BE2C (cell line): Measurements from ENCODE around the gene DTX3.

Experiments used
- DNase-seq: peaks from one replicate; pipeline ENCODE4 v3.0.0-alpha.2; 2020
- H3K27me3 ChIP-seq: fragments of 250-450 bp; sonication (Bioruptor Pico); 2 replicates; pipeline ENCODE4 v1.5.1; 2020; ENCODE audit warnings: mild to moderate bottlenecking
- H3K36me3 ChIP-seq: fragments of 250-450 bp; sonication (Bioruptor Pico); 2 replicates; pipeline ENCODE4 v1.5.1; 2020; ENCODE audit warnings: mild to moderate bottlenecking
- H3K4me1 ChIP-seq: fragments of 250-450 bp; sonication (Bioruptor Pico); 2 replicates; pipeline ENCODE4 v1.5.1; 2020
- H3K4me3 ChIP-seq: 2 replicates; pipeline ENCODE4 v1.5.1; 2011; ENCODE audit warnings: low read depth, low read length
- H3K9me3 ChIP-seq: fragments of 250-450 bp; sonication (Bioruptor Pico); 2 replicates; pipeline ENCODE4 v1.5.1; 2020
- CTCF ChIP-seq: IDR thresholded peaks from 2 replicates; pipeline ENCODE4 v1.5.1; 2012; ENCODE audit warnings: mild to moderate bottlenecking, low read depth, low read length

Gene DTX3

GRCh38 chr12:57607958-57608663 is 3.5 kb downstream of the DTX3 start:
- DNase-seq, result no peak
- H3K4me1 ChIP-seq, result peaks cover 14% of the 10 kb centered on the region
- no peaks in the 10 kb centered on the region for H3K9me3 ChIP-seq
- no peaks in the 10 kb centered on the region for H3K27me3 ChIP-seq
- TF ChIP-seq CTCF, result no peak
- no peak overlapping the region for H3K4me3 ChIP-seq
- peaks cover 7% of the 10 kb centered on the region; the same call in 1 of the 2 replicates for H3K36me3 ChIP-seq

DNA sequence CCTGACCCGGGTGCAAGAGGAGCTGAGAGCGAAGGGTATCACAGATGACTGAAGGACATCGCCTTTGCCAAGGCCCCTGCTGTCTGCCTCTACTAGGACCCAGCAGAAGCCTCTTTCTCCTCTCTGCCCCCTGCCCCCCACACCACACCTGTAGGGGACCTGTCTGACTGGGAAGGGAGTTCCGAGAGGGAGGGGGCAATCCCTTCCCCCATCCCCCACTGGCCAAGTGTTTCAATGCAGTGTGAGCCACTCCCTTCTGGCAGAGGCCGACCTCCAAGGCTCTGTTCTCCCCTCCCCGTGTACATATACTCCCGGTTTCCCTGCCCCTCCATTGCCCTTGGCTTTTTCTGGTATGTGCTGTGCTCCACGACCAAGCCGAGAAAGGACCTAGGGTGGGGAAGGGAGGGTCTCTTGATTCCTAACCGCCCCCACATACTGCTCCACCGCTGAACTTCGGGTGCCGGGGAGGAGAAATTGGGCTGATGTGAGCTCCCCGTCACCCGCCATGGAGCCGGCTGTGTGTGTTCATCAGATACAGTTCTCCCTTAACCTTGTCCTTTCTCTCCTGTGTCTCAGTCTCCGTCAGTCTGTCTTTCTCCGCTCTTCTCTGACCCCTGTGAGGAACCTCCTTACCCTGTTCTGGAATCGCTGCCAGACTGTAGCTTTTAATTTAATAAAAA is 4.6 kb downstream of the DTX3 start:
- peaks cover 7% of the 10 kb centered on the region for H3K36me3 ChIP-seq
- no peaks in the 10 kb centered on the region for H3K9me3 ChIP-seq
- peaks cover 15% of the 10 kb centered on the region for H3K4me1 ChIP-seq
- TF ChIP-seq CTCF, result no peak
- H3K4me3 ChIP-seq, result no peak overlapping the region
- H3K27me3 ChIP-seq, result no peaks in the 10 kb centered on the region
- no peak for DNase-seq

DNA sequence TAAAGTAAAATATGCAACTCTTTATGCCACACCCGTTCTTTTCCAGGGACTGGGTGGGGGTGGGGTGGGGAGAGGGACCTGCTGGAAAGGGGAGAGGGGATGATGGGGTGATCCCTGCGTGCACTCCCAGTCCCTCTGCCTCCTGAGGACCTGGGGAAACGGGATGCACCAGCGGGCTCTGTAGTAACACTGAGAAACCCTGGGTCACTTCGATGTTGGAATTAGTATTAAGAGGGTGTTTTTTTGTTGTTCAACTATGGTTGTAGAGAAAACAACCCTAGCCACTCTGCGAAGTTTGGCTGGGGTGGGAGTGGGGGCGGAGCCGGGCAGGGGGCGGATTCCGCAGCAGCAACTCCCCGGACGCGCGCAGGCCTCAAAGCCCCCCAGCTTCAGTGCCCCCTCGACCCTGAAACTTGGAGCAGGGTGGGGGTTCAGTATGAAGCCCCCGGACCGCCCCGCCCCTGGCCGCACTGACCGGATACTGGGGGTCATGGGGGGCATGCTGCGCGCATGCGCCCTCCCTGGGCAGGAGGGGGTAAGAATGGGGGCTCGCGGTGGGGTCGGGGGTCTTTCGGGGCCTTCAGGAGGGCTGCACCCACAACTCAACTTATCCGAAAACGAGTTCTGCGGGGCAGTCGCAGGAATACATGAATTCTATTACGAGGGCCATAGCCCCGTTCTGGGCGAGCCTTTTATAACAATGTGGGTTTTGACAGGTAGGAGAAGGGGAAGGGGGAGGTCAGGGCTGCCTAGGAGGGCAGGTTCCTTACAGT is 5.3 kb downstream of the DTX3 start:
- H3K9me3 ChIP-seq, result no peaks in the 10 kb centered on the region

DNA sequence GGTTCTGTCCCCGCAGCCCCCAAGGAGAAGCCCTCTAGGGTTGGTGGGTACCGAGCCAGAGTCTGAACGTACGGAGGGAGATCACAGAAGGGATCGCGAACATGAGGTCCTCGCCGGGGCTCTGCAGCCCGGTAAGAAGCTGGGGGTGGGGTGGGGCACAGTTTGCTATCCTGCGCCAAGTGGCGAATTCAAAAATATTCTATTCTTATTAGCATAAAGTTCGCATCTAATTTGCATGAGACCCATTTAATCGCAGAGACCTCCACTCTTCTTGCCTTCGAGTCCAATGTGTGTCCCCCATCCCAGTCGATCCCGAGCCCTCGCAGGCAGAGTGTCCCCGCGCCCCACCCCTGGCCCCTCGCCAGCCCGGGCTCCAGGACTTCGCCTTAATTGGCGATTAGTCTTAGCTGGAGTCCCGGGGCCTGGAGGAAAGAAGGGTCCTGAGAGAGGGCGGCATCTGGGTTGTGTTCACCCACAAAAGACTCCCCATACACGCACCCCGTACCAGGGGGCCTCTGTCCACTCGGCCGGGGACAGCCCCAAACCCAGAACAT is 6.0 kb downstream of the DTX3 start:
- TF ChIP-seq CTCF, result no peak
- DNase-seq, result peak; percentile 58
- H3K4me3 ChIP-seq, result peak overlapping the region; percentile 72
- peaks cover 10% of the 10 kb centered on the region for H3K36me3 ChIP-seq
- H3K9me3 ChIP-seq, result no peaks in the 10 kb centered on the region
- H3K4me1 ChIP-seq, result peaks cover 14% of the 10 kb centered on the region
- H3K27me3 ChIP-seq, result no peaks in the 10 kb centered on the region

More for the DNA sequence above, 5.3 kb downstream of the DTX3 start:
- no peak for DNase-seq
- Histone ChIP-seq H3K4me1 (peaks cover 17% of the 10 kb centered on the region), H3K36me3 (peaks cover 7% of the 10 kb centered on the region), H3K4me3 (no peak overlapping the region), H3K27me3 (no peaks in the 10 kb centered on the region)
- no peak for TF ChIP-seq CTCF

DNA sequence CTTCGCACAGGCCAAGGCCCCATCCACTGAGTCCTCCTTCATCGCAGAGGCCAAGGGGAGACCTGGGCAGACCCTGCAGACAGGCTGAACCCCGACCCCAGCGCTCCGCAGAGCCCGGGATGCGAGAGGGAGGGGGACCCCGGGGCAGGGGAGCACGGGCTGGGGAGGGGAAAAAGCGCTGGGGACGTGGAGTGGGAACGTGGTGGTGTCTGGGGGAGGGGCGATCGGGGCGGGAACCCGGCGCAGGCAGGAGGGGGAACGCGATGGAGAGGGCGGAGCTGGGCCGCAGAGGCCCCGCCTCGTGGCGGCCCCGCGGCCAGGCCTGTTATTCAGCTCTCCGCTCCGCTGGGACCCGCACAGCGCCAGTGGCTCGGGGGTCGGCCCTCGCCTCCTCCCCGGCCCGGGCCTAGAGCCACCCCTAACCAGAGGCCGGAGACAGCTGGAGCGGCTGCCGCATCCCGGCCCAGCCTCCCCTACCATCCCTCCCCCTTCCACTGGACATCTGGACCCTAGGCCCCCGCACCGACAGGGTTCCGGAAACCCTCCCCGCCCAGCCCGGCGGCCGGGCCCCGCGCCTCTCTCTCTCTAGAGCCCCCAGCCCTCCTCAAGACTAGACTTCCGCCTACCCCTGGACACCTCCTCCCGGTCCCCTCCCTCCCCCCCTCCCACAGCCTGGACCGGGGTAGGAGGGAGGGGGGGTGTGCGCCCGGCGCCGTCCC is 6.6 kb downstream of the DTX3 start, which contains the start of gene ARHGEF25:
ARHGEF25 (plus strand) TSS at position 328 of the 719 bp plus-strand sequence. CDS start 460 bp downstream, outside the sequence.
- H3K4me1 ChIP-seq, result peaks cover 13% of the 10 kb centered on the region
- H3K9me3 ChIP-seq, result no peaks in the 10 kb centered on the region
- H3K4me3 ChIP-seq, result peak within 1 kb of the TSS; percentile 72
- DNase-seq, result peak; percentile 89
- no peak for TF ChIP-seq CTCF
- no peaks in the 10 kb centered on the region for H3K27me3 ChIP-seq
- H3K36me3 ChIP-seq, result peaks cover 15% of the 10 kb centered on the region
